ENCODE data around the gene SHH. TPM values are rescaled to one million over a fixed set of nuclear protein-coding genes. Genes with fewer than 3 reads are reported as not detected.
"Not testable (repeated sequence)": the region's sequence is repeated elsewhere in the genome, so short reads cannot be mapped to it uniquely, and the experiment has no call there.

SHH gene
- polyA plus RNA-seq, 1 donor = 0.06 TPM

- DNase-seq (ENCODE audit: low read depth) = no peak
Measured at GRCh38 chr7:155842496-155843265, 30.4 kb upstream of the SHH start.

DNA sequence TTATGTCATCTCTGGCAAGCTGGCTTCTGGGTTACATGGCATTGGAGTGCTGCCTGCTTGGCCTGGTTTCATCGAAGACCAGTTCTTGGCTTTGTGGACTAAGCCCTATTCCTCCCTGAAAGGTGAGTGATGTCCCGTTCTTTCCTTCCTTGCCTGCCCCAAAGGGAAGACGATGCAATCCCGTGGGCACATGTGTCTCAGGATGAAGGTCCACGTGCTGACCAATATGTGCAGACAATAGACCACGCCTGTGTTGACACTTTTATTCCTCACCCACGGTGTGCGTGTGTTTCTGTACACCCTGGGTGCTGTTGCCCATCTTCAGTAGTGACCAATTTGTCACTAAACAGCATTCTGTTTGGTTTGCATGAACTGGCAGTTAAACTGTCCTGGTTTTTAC, 28.6 kb upstream of the SHH start:
- no peak for DNase-seq (ENCODE audit: low read depth)

- no peak for DNase-seq (ENCODE audit: low read depth)
Measured at GRCh38 chr7:155840262-155840885, 28.1 kb upstream of the SHH start.

DNA sequence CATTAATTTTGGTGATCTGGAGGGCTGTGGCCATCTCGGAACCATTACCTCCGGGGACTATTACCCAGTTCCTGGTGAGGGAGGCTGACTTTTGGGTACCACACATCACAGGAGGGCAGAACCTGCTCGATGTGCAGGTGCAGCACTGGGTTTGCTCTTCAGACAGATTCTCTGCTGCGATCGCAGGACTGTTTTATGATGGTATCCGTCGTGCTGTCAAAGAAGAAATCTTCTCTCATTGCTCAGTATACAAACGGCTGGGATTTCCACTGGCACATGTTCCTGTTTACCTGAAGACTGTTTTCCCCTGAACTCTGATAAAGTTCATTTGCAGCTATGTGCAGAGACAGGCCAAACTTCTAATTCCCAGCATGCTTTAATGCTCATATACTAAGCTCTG, 27.2 kb upstream of the SHH start:
- DNase-seq (ENCODE audit: low read depth) = no peak

- not testable (repeated sequence) for DNase-seq (ENCODE audit: low read depth)
Measured at GRCh38 chr7:155838312-155838711, 26.0 kb upstream of the SHH start.

- DNase-seq (ENCODE audit: low read depth) = no peak
Measured at GRCh38 chr7:155837126-155837479, 24.8 kb upstream of the SHH start.

- no peak for DNase-seq (ENCODE audit: low read depth)
Measured at GRCh38 chr7:155836216-155837125, 24.2 kb upstream of the SHH start.

GRCh38 chr7:155835446-155836215, 23.4 kb upstream of the SHH start:
- no peak for DNase-seq (ENCODE audit: low read depth)

DNA sequence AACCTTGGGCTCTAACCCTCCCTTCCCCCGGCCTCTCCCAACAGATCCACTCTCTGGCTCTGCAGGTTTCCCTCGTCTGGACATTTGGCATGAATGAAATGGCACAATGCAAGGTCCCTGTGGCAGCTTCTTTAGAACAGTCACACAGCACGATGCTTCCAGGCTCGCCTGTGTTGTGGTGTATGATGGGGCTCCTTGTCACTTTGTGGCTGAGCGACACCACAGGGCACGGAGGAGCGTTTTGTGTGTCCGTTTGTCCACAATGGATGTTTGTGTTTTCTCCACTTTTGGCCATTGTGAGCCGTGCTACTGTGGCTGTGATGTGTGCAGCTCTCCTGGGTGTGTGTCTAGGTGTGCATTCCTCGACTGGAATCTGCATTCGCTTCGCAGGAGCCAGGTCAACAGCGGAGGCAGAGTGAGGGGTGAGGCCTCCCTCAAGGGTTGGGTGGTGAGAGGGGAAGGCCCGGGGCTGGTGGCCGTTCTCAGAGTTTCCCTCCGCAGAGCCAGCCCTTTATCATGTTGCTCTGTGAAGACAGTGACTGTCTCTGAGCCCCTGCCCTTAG, 22.3 kb upstream of the SHH start:
- DNase-seq (ENCODE audit: low read depth) = no peak

DNA sequence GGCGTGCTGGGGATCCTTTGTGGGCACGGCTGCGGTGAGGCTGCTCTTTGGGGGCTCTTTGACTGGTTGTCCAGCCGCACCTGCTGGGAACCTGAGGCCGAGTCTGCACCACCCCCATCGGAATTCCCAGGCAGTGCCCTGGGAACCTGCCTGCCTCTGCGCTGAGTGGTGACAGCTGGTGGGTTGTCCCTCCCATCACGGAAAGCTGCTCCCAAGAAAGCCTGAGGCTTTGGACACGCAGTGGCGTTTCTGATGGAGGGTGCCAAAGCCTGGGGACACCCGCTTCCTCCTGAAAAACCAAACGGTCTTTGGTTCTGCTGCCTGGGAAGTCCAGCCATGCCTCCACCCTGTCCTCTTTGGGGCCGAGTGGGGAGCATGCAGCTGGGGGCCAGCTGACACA, 21.4 kb upstream of the SHH start:
- DNase-seq (ENCODE audit: low read depth) = no peak

GRCh38 chr7:155832581-155832981, 20.3 kb upstream of the SHH start:
- no peak for DNase-seq (ENCODE audit: low read depth)

DNA sequence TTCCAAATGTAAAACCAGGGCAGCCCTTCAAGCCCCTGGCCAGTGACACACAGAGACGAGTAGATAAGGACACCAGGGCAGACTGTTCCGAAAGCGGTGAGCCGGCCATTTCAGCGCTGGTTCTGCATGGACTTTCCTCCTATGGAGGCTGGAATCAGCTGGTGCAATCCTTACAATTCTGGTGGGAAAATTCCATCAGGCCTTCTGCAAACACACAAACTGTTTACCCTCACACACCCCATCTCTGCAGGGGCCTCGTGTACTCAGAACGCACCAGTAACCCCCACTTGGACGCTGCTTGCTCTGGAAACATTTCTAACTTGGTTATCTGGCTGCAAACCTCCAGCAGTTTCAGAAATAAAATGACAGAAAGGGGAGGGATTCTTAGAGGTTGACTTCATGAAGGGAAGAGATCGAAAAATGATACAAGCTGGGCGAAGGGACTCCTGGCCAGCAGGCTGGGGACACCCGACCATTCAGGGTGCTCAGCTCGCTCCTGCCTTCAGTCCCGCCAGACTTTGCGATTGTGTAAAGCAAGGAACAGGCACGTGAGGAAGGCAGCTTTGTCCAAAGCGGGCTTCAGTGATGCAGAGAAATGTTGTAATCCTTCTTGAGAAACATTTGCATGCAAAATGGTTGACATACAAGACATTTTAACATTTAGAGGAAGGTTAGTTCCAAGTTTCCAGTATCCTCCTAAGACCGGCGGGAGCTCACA, 19.7 kb upstream of the SHH start:
- no peak for DNase-seq (ENCODE audit: low read depth)

DNA sequence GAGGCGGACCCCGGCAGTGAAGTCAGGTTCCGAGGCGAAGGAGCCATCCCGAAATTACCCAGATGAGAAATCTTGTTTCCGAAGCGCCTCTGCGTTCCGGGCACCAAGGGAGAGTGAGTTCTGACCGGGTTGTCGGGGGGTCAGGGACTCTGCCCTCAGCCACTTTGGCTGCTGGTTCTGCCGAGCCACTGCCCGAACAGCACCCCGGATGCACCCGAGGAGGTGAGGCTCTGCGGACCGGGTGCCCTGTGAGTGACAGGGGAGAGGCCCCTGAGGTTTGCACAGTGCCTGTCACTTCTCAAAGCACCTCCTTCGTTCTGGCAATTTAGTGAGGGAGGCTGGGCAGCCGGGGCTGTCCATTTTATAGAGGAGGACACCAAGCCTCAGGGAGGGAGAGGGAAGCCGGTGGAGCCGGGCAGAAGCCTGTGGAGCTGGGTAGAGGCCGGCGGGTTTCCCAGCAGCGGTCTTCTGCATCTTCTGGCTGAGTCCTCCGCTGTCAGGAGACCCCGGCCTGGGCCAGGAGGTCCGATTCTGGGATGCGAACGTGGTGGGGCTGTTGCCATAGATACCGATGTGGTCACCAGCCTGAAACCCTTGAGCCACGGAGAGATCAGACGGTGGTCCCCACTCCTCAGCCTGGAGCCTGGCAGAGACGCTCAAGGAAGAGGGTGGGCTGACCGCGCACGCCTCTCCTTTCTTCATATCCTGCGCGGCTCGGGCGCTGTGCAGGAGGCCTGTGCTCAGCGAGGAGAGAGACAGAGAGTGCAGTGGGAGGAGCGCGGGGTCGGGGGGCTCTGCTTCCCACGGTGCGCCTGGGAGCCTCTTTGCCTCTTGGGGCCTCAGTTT, 18.9 kb upstream of the SHH start:
- DNase-seq (ENCODE audit: low read depth) = no peak

DNA sequence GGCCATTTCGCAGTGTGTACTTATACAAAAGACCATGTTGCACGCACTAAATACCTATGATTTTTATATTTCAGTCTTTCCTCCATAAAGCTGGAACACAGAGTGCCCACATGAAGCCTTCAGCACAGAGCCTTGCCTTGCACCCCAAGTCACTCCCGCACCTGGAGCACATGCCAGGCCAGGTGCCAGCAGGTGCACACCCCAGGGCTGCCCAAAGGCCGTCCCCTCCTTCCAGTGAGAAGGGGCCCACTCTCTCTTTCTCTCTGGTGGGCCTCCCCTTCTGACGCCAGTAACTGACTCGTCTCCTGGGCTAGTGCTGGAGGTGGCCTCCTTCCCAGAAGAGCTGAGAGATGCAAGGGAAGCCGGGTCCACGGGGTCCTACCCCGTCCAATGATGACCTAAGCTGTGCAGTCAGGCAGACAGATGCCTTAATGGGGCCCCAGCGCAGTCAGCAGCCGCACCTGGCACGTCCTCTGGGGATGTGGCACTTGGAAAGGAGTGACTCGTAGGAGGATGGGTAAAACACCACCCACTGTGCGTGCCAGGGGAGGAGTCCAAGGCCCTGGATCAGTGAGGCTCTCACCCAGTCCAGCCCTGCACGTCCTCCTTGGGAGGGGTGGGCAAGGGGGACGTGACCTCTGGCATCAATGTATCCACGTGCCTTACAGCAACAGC, 17.7 kb upstream of the SHH start:
- no peak for DNase-seq (ENCODE audit: low read depth)

DNA sequence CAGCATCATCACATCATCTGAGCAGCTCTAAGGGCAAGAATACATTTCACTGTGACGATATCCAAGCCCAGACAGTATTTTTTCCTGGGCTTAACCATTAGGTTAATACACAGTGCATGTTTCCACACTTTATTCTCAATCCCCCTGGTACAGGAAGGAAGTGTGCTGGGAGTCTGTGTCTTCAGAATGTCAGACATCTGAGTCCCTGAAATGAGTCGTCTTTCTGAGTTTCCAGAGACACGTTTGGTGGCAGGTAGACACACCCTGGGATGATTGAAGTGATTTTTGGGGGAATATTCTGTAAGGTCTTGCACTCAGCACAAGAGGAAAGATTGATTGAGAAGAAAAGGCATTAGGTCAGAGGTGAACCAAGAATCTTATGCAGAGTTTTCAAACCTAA, 13.1 kb upstream of the SHH start:
- no peak for DNase-seq (ENCODE audit: low read depth)

GRCh38 chr7:155824227-155824886, 12.1 kb upstream of the SHH start:
- DNase-seq (ENCODE audit: low read depth) = no peak

DNA sequence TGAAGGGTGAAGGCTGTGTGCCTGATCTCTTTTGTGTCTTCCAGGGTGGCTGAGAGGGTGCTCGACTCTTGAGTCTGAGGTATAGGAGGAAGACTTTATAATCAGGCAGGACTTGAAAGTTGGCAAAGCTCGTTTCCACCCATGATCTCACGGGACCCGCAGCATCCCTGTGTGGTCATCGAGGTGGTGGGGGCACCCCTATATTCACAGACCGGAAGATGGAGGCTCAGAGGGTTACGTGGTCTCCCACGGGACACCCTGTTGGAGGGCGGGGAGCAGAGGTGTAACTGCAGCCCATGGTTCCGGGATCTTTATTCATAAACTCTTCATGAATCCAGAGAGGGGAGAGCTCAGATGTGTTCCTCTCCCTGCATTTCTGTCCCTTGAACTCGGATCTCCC, 9.6 kb upstream of the SHH start:
- no peak for DNase-seq (ENCODE audit: low read depth)

DNA sequence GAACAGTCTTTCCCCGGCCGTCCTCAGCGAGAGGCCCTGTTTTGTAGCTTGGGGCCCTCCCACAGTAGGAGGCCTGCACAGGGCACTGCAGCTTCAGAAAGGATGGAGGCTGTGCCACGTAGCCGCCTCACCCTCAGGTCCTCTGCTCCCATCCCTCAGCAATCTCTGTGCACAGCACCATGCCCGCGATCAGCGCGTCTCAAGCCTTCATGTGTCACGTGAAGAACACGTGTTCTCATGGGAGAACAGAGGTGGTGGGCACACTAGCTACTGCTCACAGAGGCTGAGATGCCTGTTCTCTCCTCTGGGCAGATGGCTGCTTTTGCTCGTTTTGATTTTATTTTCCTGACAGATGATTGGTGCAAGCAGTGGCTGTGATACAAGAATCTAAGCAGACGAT, 8.5 kb upstream of the SHH start:
- no peak for DNase-seq (ENCODE audit: low read depth)

GRCh38 chr7:155820246-155820645, 8.0 kb upstream of the SHH start:
- DNase-seq (ENCODE audit: low read depth) = no peak

Data from forelimb muscle (tissue), 1 donor.